ENCODE data around the gene MUC16. TPM values are rescaled to one million over a fixed set of nuclear protein-coding genes. Genes with fewer than 3 reads are reported as not detected.

Gene MUC16
- total RNA-seq, 2 experiments from 2014 or later, result 0.03 to 0.09 TPM

- Mint-ChIP-seq H3K4me1 (no peaks in the 10 kb centered on the region), H3K4me3 (no peak overlapping the region), H3K27me3 (no peaks in the 10 kb centered on the region), H3K36me3 (no peaks in the 10 kb centered on the region), H3K9me3 (no peaks in the 10 kb centered on the region), H3K27ac (no peak overlapping the region)
- POLR2A ChIA-PET, result no interaction called here
- ATAC-seq (ENCODE audit: low read depth) (no peak), DNase-seq (no peak)
These were observed 29.5 kb upstream of the MUC16 start for GRCh38 chr19:9039728-9040127.

- Mint-ChIP-seq H3K4me1 (no peaks in the 10 kb centered on the region), H3K4me3 (no peak overlapping the region), H3K27ac (no peak overlapping the region), H3K36me3 (no peaks in the 10 kb centered on the region), H3K27me3 (no peaks in the 10 kb centered on the region), H3K9me3 (no peaks in the 10 kb centered on the region)
- no peak for DNase-seq
- ATAC-seq (ENCODE audit: low read depth), result no peak
- POLR2A ChIA-PET, result no interaction called here
These were observed 27.3 kb upstream of the MUC16 start for GRCh38 chr19:9037400-9038062.

- no peaks in the 10 kb centered on the region for H3K27me3 Mint-ChIP-seq
- H3K36me3 Mint-ChIP-seq, result no peaks in the 10 kb centered on the region
- DNase-seq (no peak), ATAC-seq (ENCODE audit: low read depth) (no peak)
- H3K9me3 Mint-ChIP-seq, result no peaks in the 10 kb centered on the region
- no peaks in the 10 kb centered on the region for H3K4me1 Mint-ChIP-seq
- H3K27ac Mint-ChIP-seq, result no peak overlapping the region
- POLR2A ChIA-PET, result no interaction called here
- H3K4me3 Mint-ChIP-seq, result no peak overlapping the region
These were observed 22.0 kb upstream of the MUC16 start for GRCh38 chr19:9032136-9032631.

- H3K36me3 Mint-ChIP-seq, result no peaks in the 10 kb centered on the region
- no peaks in the 10 kb centered on the region for H3K4me1 Mint-ChIP-seq
- no peaks in the 10 kb centered on the region for H3K27me3 Mint-ChIP-seq
- H3K27ac Mint-ChIP-seq, result no peak overlapping the region
- no peaks in the 10 kb centered on the region for H3K9me3 Mint-ChIP-seq
- POLR2A ChIA-PET, result interaction anchor here (0.7 kb wide), 1 partner anchor 25 kb away, joined by 3 read pairs; no protein-coding TSS in a partner anchor
- DNase-seq (no peak), ATAC-seq (ENCODE audit: low read depth) (no peak)
- H3K4me3 Mint-ChIP-seq, result no peak overlapping the region
These were observed 8.1 kb upstream of the MUC16 start for GRCh38 chr19:9018163-9018875.

GRCh38 chr19:9014803-9015202, 4.6 kb upstream of the MUC16 start:
- H3K4me1 Mint-ChIP-seq, result no peaks in the 10 kb centered on the region
- no peak overlapping the region for H3K27ac Mint-ChIP-seq
- no peak for ATAC-seq (ENCODE audit: low read depth)
- H3K4me3 Mint-ChIP-seq, result no peak overlapping the region
- no peaks in the 10 kb centered on the region for H3K9me3 Mint-ChIP-seq
- POLR2A ChIA-PET, result no interaction called here
- H3K36me3 Mint-ChIP-seq, result no peaks in the 10 kb centered on the region
- no peaks in the 10 kb centered on the region for H3K27me3 Mint-ChIP-seq
- DNase-seq, result no peak

GRCh38 chr19:9013988-9014387, 3.8 kb upstream of the MUC16 start:
- POLR2A ChIA-PET, result no interaction called here
- Mint-ChIP-seq H3K4me3 (no peak overlapping the region), H3K9me3 (no peaks in the 10 kb centered on the region), H3K27ac (no peak overlapping the region), H3K4me1 (no peaks in the 10 kb centered on the region), H3K36me3 (no peaks in the 10 kb centered on the region), H3K27me3 (no peaks in the 10 kb centered on the region)
- DNase-seq, result no peak
- ATAC-seq (ENCODE audit: low read depth), result no peak

GRCh38 chr19:9011875-9012274, 1.7 kb upstream of the MUC16 start:
- POLR2A ChIA-PET, result no interaction called here
- no peaks in the 10 kb centered on the region for H3K36me3 Mint-ChIP-seq
- H3K4me1 Mint-ChIP-seq, result no peaks in the 10 kb centered on the region
- H3K9me3 Mint-ChIP-seq, result no peaks in the 10 kb centered on the region
- no peak overlapping the region for H3K27ac Mint-ChIP-seq
- no peak for DNase-seq
- ATAC-seq (ENCODE audit: low read depth), result no peak
- no peak overlapping the region for H3K4me3 Mint-ChIP-seq
- no peaks in the 10 kb centered on the region for H3K27me3 Mint-ChIP-seq

GRCh38 chr19:9010693-9011092, 484 bp upstream of the MUC16 start:
- no peak overlapping the region for H3K27ac Mint-ChIP-seq
- H3K4me3 Mint-ChIP-seq, result no peak overlapping the region
- ATAC-seq (ENCODE audit: low read depth), result no peak
- POLR2A ChIA-PET, result no interaction called here
- H3K4me1 Mint-ChIP-seq, result no peaks in the 10 kb centered on the region
- H3K27me3 Mint-ChIP-seq, result no peaks in the 10 kb centered on the region
- H3K36me3 Mint-ChIP-seq, result no peaks in the 10 kb centered on the region
- DNase-seq, result no peak
- no peaks in the 10 kb centered on the region for H3K9me3 Mint-ChIP-seq

GRCh38 chr19:9009431-9009830, 778 bp downstream of the MUC16 start:
- Mint-ChIP-seq H3K4me1 (no peaks in the 10 kb centered on the region), H3K4me3 (no peak overlapping the region), H3K36me3 (no peaks in the 10 kb centered on the region), H3K27me3 (no peaks in the 10 kb centered on the region), H3K27ac (no peak overlapping the region), H3K9me3 (no peaks in the 10 kb centered on the region)
- POLR2A ChIA-PET, result no interaction called here
- DNase-seq (no peak), ATAC-seq (ENCODE audit: low read depth) (no peak)

GRCh38 chr19:9008667-9009066, 1.5 kb downstream of the MUC16 start:
- H3K27ac Mint-ChIP-seq, result no peak overlapping the region
- ATAC-seq (ENCODE audit: low read depth) (no peak), DNase-seq (no peak)
- no peaks in the 10 kb centered on the region for H3K9me3 Mint-ChIP-seq
- POLR2A ChIA-PET, result no interaction called here
- H3K4me1 Mint-ChIP-seq, result no peaks in the 10 kb centered on the region
- H3K27me3 Mint-ChIP-seq, result no peaks in the 10 kb centered on the region
- no peak overlapping the region for H3K4me3 Mint-ChIP-seq
- no peaks in the 10 kb centered on the region for H3K36me3 Mint-ChIP-seq

- POLR2A ChIA-PET, result no interaction called here
- ATAC-seq (ENCODE audit: low read depth) (no peak), DNase-seq (no peak)
- H3K27ac Mint-ChIP-seq, result no peak overlapping the region
- H3K9me3 Mint-ChIP-seq, result peaks cover 4% of the 10 kb centered on the region
- no peaks in the 10 kb centered on the region for H3K4me1 Mint-ChIP-seq
- no peaks in the 10 kb centered on the region for H3K36me3 Mint-ChIP-seq
- no peak overlapping the region for H3K4me3 Mint-ChIP-seq
- H3K27me3 Mint-ChIP-seq, result no peaks in the 10 kb centered on the region
These were observed 9.3 kb downstream of the MUC16 start for GRCh38 chr19:9000933-9001332.

GRCh38 chr19:8988204-8988603, 22.0 kb downstream of the MUC16 start:
- no peaks in the 10 kb centered on the region for H3K36me3 Mint-ChIP-seq
- H3K27ac Mint-ChIP-seq, result no peak overlapping the region
- DNase-seq (no peak), ATAC-seq (ENCODE audit: low read depth) (no peak)
- H3K27me3 Mint-ChIP-seq, result no peaks in the 10 kb centered on the region
- H3K9me3 Mint-ChIP-seq, result no peaks in the 10 kb centered on the region
- POLR2A ChIA-PET, result interaction anchor here (0.5 kb wide), 1 partner anchor 148 kb away, joined by 4 read pairs; no protein-coding TSS in a partner anchor
- H3K4me3 Mint-ChIP-seq, result no peak overlapping the region
- no peaks in the 10 kb centered on the region for H3K4me1 Mint-ChIP-seq

GRCh38 chr19:8986296-8986695, 23.9 kb downstream of the MUC16 start:
- H3K36me3 Mint-ChIP-seq, result no peaks in the 10 kb centered on the region
- H3K4me3 Mint-ChIP-seq, result no peak overlapping the region
- H3K4me1 Mint-ChIP-seq, result no peaks in the 10 kb centered on the region
- ATAC-seq (ENCODE audit: low read depth) (no peak), DNase-seq (no peak)
- POLR2A ChIA-PET, result no interaction called here
- no peak overlapping the region for H3K27ac Mint-ChIP-seq
- no peaks in the 10 kb centered on the region for H3K9me3 Mint-ChIP-seq
- no peaks in the 10 kb centered on the region for H3K27me3 Mint-ChIP-seq

GRCh38 chr19:8973501-8974091, 36.6 kb downstream of the MUC16 start:
- Mint-ChIP-seq H3K36me3 (no peaks in the 10 kb centered on the region), H3K4me3 (no peak overlapping the region), H3K4me1 (no peaks in the 10 kb centered on the region), H3K27me3 (no peaks in the 10 kb centered on the region), H3K9me3 (peaks cover 2% of the 10 kb centered on the region), H3K27ac (no peak overlapping the region)
- POLR2A ChIA-PET, result no interaction called here
- ATAC-seq (ENCODE audit: low read depth), result no peak
- no peak for DNase-seq
